MM.1S (cell line): Measurements from ENCODE around the gene OSGEP.

Experiments used
- DNase-seq: peaks from one replicate; pipeline ENCODE4 v3.0.0-alpha.2; 2015
- H2AFZ ChIP-seq: fragments of 300-600 bp; sonication (generic); 2 replicates; pipeline ENCODE4 v1.6.0; 2016; ENCODE audit warnings: antibody characterized with exemption, low read length
- H3F3A ChIP-seq: fragments of 300-600 bp; sonication (generic); 2 replicates; pipeline ENCODE4 v1.6.1; 2016; ENCODE audit warnings: mild to moderate bottlenecking, antibody characterized with exemption, low read length, moderate library complexity, mixed read lengths; ENCODE audit not compliant: insufficient read depth
- H3K27ac ChIP-seq: fragments of 300-600 bp; sonication (generic); 2 replicates; pipeline ENCODE4 v1.5.1; 2016; ENCODE audit warnings: mild to moderate bottlenecking, low read length
- H3K27me3 ChIP-seq: fragments of 300-600 bp; sonication (generic); replicated peaks from 2 replicates; pipeline ENCODE4 v1.6.0; 2016; ENCODE audit warnings: low read length; ENCODE audit not compliant: insufficient read depth
- H3K36me3 ChIP-seq: fragments of 300-600 bp; sonication (generic); replicated peaks from 2 replicates; pipeline ENCODE4 v1.6.1; 2016; ENCODE audit warnings: mild to moderate bottlenecking, low read length, mixed read lengths; ENCODE audit not compliant: insufficient read depth
- H3K4me1 ChIP-seq: fragments of 300-600 bp; sonication (generic); 2 replicates; pipeline ENCODE4 v1.6.1; 2016; ENCODE audit warnings: low read length, mixed read lengths
- H3K4me2 ChIP-seq: fragments of 300-600 bp; sonication (generic); 2 replicates; pipeline ENCODE4 v1.6.0; 2016; ENCODE audit warnings: low read depth, low read length
- H3K4me3 ChIP-seq: fragments of 300-600 bp; sonication (generic); 2 replicates; pipeline ENCODE4 v1.5.1; 2016; ENCODE audit warnings: low read length, mixed read lengths
- H3K79me2 ChIP-seq: fragments of 300-600 bp; sonication (generic); 2 replicates; pipeline ENCODE4 v1.6.1; 2016; ENCODE audit warnings: mixed run types, low read length, mixed read lengths
- H3K9ac ChIP-seq: fragments of 300-600 bp; sonication (generic); 2 replicates; pipeline ENCODE4 v1.6.1; 2016; ENCODE audit warnings: low read length, mixed read lengths
- H3K9me2 ChIP-seq: fragments of 300-600 bp; sonication (generic); replicated peaks from 2 replicates; pipeline ENCODE4 v1.6.1; 2016; ENCODE audit warnings: mild to moderate bottlenecking, low read length, mixed read lengths; ENCODE audit not compliant: insufficient read depth
- H3K9me3 ChIP-seq: fragments of 300-600 bp; sonication (generic); replicated peaks from 2 replicates; pipeline ENCODE4 v1.6.1; 2016; ENCODE audit warnings: mild to moderate bottlenecking, low read length, mixed read lengths; ENCODE audit not compliant: insufficient read depth
- H4K20me1 ChIP-seq: fragments of 300-600 bp; sonication (generic); 2 replicates; pipeline ENCODE4 v1.6.1; 2016; ENCODE audit warnings: mild to moderate bottlenecking, low read length, moderate library complexity, mixed read lengths; ENCODE audit not compliant: insufficient read depth
- EZH2 ChIP-seq: fragments of 300-600 bp; sonication (generic); optimal IDR thresholded peaks from 2 replicates; pipeline ENCODE3; 2017; ENCODE audit warnings: low read depth, mild to moderate bottlenecking, antibody characterized with exemption, low read length, mixed read lengths
- EZH2phosphoT487 ChIP-seq: fragments of 300-600 bp; sonication (generic); IDR thresholded peaks from 2 replicates; pipeline ENCODE4 v1.6.1; 2018; ENCODE audit warnings: antibody characterized with exemption, low read length
- TF ChIP-seq, protein P1 (sequence below): fragments of 300-600 bp; sonication (generic); IDR thresholded peaks from 2 replicates; pipeline ENCODE4 v1.5.1; 2016; ENCODE audit warnings: antibody characterized with exemption, low read length, mixed read lengths

The OSGEP gene

GRCh38 chr14:20469242-20469889, 14.8 kb upstream of the OSGEP start, which contains the start of gene PNP:
Gene PNP, plus strand, starts transcription at chr14:20469406. Its CDS starts 119 bp downstream, at chr14:20469525.
- Histone ChIP-seq H3K79me2 (peaks cover 36% of the 10 kb centered on the region), H3K27ac (peak within 1 kb of the TSS; percentile 74), H3K9me2 (no peaks in the 10 kb centered on the region), H3K4me1 (peaks cover 4% of the 10 kb centered on the region; the same call in 1 of the 2 replicates), H3K9me3 (no peaks in the 10 kb centered on the region), H3K4me3 (peak within 1 kb of the TSS; percentile 85), H3K4me2 (peak within 1 kb of the TSS; percentile 85), H3K9ac (peak within 1 kb of the TSS; percentile 83), H3K27me3 (no peaks in the 10 kb centered on the region), H3F3A (no peaks in the 10 kb centered on the region), H2AFZ (peak within 1 kb of the TSS; percentile 65; the same call in 1 of the 2 replicates), H3K36me3 (no peaks in the 10 kb centered on the region), H4K20me1 (no peaks in the 10 kb centered on the region)
- TF ChIP-seq EZH2phosphoT487 (no peak), EZH2 (no peak)
- TF ChIP-seq, protein P1, sequence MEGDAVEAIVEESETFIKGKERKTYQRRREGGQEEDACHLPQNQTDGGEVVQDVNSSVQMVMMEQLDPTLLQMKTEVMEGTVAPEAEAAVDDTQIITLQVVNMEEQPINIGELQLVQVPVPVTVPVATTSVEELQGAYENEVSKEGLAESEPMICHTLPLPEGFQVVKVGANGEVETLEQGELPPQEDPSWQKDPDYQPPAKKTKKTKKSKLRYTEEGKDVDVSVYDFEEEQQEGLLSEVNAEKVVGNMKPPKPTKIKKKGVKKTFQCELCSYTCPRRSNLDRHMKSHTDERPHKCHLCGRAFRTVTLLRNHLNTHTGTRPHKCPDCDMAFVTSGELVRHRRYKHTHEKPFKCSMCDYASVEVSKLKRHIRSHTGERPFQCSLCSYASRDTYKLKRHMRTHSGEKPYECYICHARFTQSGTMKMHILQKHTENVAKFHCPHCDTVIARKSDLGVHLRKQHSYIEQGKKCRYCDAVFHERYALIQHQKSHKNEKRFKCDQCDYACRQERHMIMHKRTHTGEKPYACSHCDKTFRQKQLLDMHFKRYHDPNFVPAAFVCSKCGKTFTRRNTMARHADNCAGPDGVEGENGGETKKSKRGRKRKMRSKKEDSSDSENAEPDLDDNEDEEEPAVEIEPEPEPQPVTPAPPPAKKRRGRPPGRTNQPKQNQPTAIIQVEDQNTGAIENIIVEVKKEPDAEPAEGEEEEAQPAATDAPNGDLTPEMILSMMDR: no peak
- peak; percentile 82 for DNase-seq

DNA sequence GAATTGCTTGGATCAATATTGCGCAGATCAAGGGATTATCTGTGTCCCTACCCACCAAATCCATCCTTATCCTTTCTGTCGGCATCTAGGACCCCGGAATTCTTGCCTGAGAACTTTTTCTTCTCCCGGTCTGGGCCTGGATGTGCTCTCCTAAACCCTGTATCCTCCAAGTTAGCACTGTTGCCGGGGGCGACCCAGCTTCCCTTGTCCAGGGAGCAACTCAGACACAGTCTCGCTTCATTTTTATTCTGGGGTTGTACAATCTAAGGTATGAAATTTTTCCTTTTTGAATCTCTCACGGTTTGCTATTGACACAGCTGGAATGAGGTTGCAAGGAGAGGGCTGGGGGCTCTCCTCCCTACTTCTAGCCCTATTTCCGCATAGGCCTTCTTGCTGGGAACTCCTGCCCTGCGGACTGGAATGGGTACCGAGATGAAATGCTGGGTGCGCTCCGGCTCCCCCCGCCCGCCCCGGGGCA, 14.2 kb upstream of the OSGEP start:
- Histone ChIP-seq H3K4me3 (peak overlapping the region; percentile 85; the same call in 1 of the 2 replicates), H4K20me1 (no peaks in the 10 kb centered on the region), H3K9ac (peak overlapping the region; percentile 83; the same call in 1 of the 2 replicates), H3K27me3 (no peaks in the 10 kb centered on the region), H3F3A (no peaks in the 10 kb centered on the region), H3K27ac (no peak overlapping the region), H3K36me3 (no peaks in the 10 kb centered on the region), H3K9me3 (no peaks in the 10 kb centered on the region), H3K4me1 (peaks cover 4% of the 10 kb centered on the region; the same call in 1 of the 2 replicates), H3K9me2 (no peaks in the 10 kb centered on the region), H3K79me2 (peaks cover 36% of the 10 kb centered on the region), H3K4me2 (peak overlapping the region; percentile 85; the same call in 1 of the 2 replicates), H2AFZ (0 out of 2 replicates have a peak overlapping the region, but pooled peaks have one; percentile 65)
- TF ChIP-seq EZH2phosphoT487 (no peak), EZH2 (no peak)
- TF ChIP-seq, protein P1: no peak
- DNase-seq: no peak

DNA sequence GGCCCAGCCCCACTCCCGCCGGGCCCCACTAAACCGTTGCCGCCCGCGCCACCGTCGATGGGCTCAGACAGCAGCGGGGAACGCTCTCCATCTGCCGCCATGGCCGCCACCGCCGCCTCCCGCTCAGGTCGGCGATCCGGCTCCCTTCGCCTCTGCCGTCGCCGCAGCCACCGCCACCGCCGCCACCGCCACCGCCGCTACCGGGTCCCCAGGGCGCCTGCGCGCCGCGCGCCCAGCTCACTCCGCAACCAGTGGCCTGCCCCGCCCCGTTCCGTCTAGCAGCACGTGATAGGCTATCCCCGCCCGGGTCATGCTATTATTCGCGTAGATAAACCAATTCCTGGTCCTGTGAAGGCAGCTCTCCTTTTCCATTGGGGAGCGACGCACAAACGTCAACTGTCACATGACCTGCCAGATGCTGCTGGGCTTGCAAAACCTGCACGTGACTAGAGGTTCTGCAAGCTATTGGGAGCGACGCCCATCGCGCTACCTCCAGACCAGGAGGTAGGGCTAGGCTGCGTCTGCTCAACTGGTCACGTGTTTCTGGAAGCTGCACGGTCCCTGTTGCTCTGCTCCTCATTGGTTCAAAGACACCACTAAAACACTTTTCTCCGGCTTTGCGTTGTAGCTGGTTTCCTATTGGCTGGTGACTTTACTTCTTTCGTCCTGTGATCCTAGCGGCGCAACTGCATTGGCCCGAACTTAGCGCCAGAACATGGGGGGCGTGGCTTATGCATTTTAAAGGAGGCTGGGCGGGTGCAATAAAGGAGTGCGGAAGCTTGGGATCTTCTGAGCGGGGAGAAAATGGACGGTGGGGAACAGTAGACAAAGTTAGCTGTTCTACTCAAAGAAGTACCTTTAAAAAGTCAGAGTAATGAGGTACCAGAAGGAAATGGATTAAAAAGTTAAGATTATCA, 6.9 kb upstream of the OSGEP start, which contains the start of gene PIP4P1:
TSS of gene PIP4P1 (minus strand) at position 210 of the 917 bp plus-strand sequence. CDS start at position 101, 109 bp downstream.
- peak within 1 kb of the TSS; percentile 64 for H3K4me3 ChIP-seq
- peaks cover 18% of the 10 kb centered on the region; the same call in 1 of the 2 replicates for H3F3A ChIP-seq
- TF ChIP-seq EZH2: no peak
- TF ChIP-seq, protein P1: no peak
- TF ChIP-seq EZH2phosphoT487: no peak
- no peaks in the 10 kb centered on the region for H3K36me3 ChIP-seq
- H3K27ac ChIP-seq: peak within 1 kb of the TSS; percentile 93
- peak within 1 kb of the TSS; percentile 59 for H3K4me2 ChIP-seq
- DNase-seq: peak; percentile 98
- H3K79me2 ChIP-seq: peaks cover 16% of the 10 kb centered on the region
- H3K4me1 ChIP-seq: 0 out of 2 replicates have a peak, but pooled peaks cover 4% of the 10 kb centered on the region
- H4K20me1 ChIP-seq: peaks cover 3% of the 10 kb centered on the region; the same call in 1 of the 2 replicates
- no peaks in the 10 kb centered on the region for H3K9me3 ChIP-seq
- no peaks in the 10 kb centered on the region for H3K27me3 ChIP-seq
- H2AFZ ChIP-seq: 0 out of 2 replicates have a peak within 1 kb of the TSS, but pooled peaks have one; percentile 34
- peak within 1 kb of the TSS; percentile 93 for H3K9ac ChIP-seq
- no peaks in the 10 kb centered on the region for H3K9me2 ChIP-seq
